Measurements from ENCODE around the gene DERA. TPM values are rescaled to one million over a fixed set of nuclear protein-coding genes. Genes with fewer than 3 reads are reported as not detected.

DERA gene
- total RNA-seq, 2 experiments from 2014 or later, result 6.2 to 7.2 TPM

DNA sequence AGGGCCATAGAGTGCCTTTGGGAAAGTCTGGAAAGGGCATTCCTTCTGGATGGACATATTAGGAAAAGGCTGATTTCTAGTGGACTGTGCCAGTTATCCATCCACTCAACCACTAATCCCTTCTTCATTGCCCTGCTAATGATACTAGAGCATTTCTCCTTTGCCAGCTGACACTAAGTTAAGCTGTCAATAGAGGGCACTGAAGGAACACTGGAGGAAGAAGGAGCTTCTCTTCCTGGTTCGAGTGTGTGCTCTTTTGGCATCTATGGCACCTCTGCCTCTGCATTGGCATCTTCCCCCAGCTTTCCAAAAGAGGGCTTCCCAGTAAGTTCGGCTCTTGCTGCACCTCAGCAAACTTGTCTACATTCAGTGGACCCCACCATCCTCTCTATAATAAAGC, 165.4 kb downstream of the DERA start:
- Mint-ChIP-seq H3K27me3 (peaks cover 9% of the 10 kb centered on the region), H3K27ac (no peak overlapping the region), H3K9me3 (no peaks in the 10 kb centered on the region), H3K4me1 (ENCODE audit: low read depth) (no peaks in the 10 kb centered on the region), H3K4me3 (no peak overlapping the region), H3K36me3 (ENCODE audit: low read depth) (no peaks in the 10 kb centered on the region)
- no peaks in the 10 kb centered on the region for H3K4me1 ChIP-seq (ENCODE audit: insufficient read depth, low read length)
- TF ChIP-seq, protein P1, sequence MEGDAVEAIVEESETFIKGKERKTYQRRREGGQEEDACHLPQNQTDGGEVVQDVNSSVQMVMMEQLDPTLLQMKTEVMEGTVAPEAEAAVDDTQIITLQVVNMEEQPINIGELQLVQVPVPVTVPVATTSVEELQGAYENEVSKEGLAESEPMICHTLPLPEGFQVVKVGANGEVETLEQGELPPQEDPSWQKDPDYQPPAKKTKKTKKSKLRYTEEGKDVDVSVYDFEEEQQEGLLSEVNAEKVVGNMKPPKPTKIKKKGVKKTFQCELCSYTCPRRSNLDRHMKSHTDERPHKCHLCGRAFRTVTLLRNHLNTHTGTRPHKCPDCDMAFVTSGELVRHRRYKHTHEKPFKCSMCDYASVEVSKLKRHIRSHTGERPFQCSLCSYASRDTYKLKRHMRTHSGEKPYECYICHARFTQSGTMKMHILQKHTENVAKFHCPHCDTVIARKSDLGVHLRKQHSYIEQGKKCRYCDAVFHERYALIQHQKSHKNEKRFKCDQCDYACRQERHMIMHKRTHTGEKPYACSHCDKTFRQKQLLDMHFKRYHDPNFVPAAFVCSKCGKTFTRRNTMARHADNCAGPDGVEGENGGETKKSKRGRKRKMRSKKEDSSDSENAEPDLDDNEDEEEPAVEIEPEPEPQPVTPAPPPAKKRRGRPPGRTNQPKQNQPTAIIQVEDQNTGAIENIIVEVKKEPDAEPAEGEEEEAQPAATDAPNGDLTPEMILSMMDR (IDR thresholded peaks at IDR 0.05), result no peak
- CTCF ChIA-PET, result no interaction called here
- H3K4me3 ChIP-seq (ENCODE audit: low read length), result no peak overlapping the region
- DNase-seq, result peak in 1 of 14 experiments; percentile 1
- H3K9me3 ChIP-seq (ENCODE audit: control insufficient read depth in 1 of 2, insufficient read depth in 1 of 2, low read length in 2 of 2), result no peaks in the 10 kb centered on the region
- no peaks in the 10 kb centered on the region for H3K36me3 ChIP-seq (ENCODE audit: insufficient read depth, low read length)
- no peaks in the 10 kb centered on the region for H3K27me3 ChIP-seq (ENCODE audit: control insufficient read depth in 1 of 2, insufficient read depth in 2 of 2, low read length in 2 of 2)
- H3K27ac ChIP-seq (ENCODE audit: low read depth in 1 of 2, low read length in 2 of 2), result no peak overlapping the region
- POLR2A ChIA-PET, result no interaction called here
- ATAC-seq (ENCODE audit: poor library complexity), result no peak
- intact Hi-C loops (cut with DNase I, micrococcal nuclease), result no loop called here

DNA sequence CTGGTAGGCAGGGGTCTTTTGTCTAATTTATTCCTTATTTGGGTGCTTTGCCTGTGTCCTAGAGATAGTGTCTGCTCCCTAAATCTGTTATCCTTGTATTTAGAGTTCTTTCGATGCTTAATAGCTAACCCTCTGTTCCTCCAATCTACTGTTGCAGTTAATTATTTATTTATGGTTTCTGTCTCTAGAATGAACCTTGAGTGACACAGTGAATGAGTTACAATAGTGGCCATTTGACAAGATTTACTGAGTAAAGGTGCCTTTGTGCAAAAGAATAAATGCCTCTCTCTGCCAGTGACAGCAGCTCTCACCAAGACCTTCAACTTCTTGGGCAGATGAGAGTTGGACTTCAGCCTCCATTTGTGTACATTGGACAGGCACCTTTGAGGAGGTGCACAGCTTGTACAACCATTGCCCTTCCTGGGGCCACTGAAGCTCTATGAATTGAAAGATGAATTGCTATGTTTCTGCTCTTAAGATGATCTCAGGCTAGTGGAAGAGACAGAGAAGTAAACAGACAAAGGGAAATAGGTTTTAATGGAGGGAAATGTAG, 165.9 kb downstream of the DERA start:
- intact Hi-C loops (cut with DNase I, micrococcal nuclease), result no loop called here
- H3K4me1 Mint-ChIP-seq (ENCODE audit: low read depth), result no peaks in the 10 kb centered on the region
- DNase-seq (no peak), ATAC-seq (ENCODE audit: poor library complexity) (no peak)
- no peaks in the 10 kb centered on the region for H3K36me3 Mint-ChIP-seq (ENCODE audit: low read depth)
- no peaks in the 10 kb centered on the region for H3K9me3 ChIP-seq (ENCODE audit: control insufficient read depth in 1 of 2, insufficient read depth in 1 of 2, low read length in 2 of 2)
- H3K27me3 ChIP-seq (ENCODE audit: control insufficient read depth in 1 of 2, insufficient read depth in 2 of 2, low read length in 2 of 2), result no peaks in the 10 kb centered on the region
- H3K27ac ChIP-seq (ENCODE audit: low read depth in 1 of 2, low read length in 2 of 2), result no peak overlapping the region
- H3K4me1 ChIP-seq (ENCODE audit: insufficient read depth, low read length), result no peaks in the 10 kb centered on the region
- no peak overlapping the region for H3K4me3 Mint-ChIP-seq
- POLR2A ChIA-PET, result no interaction called here
- TF ChIP-seq, protein P1 (IDR thresholded peaks at IDR 0.05), result no peak
- no peaks in the 10 kb centered on the region for H3K9me3 Mint-ChIP-seq
- CTCF ChIA-PET, result no interaction called here
- no peak overlapping the region for H3K4me3 ChIP-seq (ENCODE audit: low read length)
- H3K36me3 ChIP-seq (ENCODE audit: insufficient read depth, low read length), result no peaks in the 10 kb centered on the region
- peaks cover 5% of the 10 kb centered on the region for H3K27me3 Mint-ChIP-seq
- H3K27ac Mint-ChIP-seq, result no peak overlapping the region

DNA sequence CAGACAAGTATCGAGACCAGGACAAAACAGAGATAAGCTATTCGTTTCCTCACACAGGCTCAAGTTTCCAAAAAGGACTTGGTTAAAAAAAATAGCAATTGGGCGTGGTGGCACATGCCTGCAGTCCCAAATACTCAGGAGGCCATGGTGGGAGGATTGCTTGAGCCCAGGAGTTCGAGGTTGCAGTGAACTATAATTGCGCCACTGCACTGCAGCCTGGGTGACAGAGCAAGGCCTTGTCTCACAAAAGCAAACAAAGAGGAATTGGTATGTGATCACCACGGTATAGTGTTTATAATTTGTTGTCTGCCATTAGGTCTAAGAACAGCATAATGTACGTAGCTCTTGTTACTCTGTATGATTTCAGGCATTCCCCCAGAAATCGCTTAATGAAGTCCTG, 175.3 kb downstream of the DERA start:
- TF ChIP-seq, protein P1 (IDR thresholded peaks at IDR 0.05), result no peak
- H3K27ac ChIP-seq (ENCODE audit: low read depth in 1 of 2, low read length in 2 of 2), result no peak overlapping the region
- no peak for ATAC-seq (ENCODE audit: poor library complexity)
- H3K4me3 Mint-ChIP-seq, result no peak overlapping the region
- no peaks in the 10 kb centered on the region for H3K36me3 Mint-ChIP-seq (ENCODE audit: low read depth)
- POLR2A ChIA-PET, result no interaction called here
- H3K4me1 ChIP-seq (ENCODE audit: insufficient read depth, low read length), result no peaks in the 10 kb centered on the region
- no peaks in the 10 kb centered on the region for H3K27me3 ChIP-seq (ENCODE audit: control insufficient read depth in 1 of 2, insufficient read depth in 2 of 2, low read length in 2 of 2)
- no peaks in the 10 kb centered on the region for H3K27me3 Mint-ChIP-seq
- H3K36me3 ChIP-seq (ENCODE audit: insufficient read depth, low read length), result no peaks in the 10 kb centered on the region
- peaks cover 0 to under 1% of the 10 kb centered on the region in 2 experiments for H3K9me3 ChIP-seq (ENCODE audit: control insufficient read depth in 1 of 2, insufficient read depth in 1 of 2, low read length in 2 of 2)
- no peaks in the 10 kb centered on the region for H3K9me3 Mint-ChIP-seq
- intact Hi-C loops (cut with DNase I, micrococcal nuclease), result no loop called here
- CTCF ChIA-PET, result no interaction called here
- DNase-seq, result no peak
- H3K4me1 Mint-ChIP-seq (ENCODE audit: low read depth), result no peaks in the 10 kb centered on the region
- no peak overlapping the region for H3K4me3 ChIP-seq (ENCODE audit: low read length)
- H3K27ac Mint-ChIP-seq, result no peak overlapping the region
